ENCODE measurements around the gene GIPC3.
A peak's percentile ranks its signal among the peaks of the same experiment; 100 is the strongest.
"Not testable (repeated sequence)": the region's sequence is repeated elsewhere in the genome, so short reads cannot be mapped to it uniquely, and the experiment has no call there.

Gene GIPC3

GRCh38 chr19:3618144-3618810 lies 33.0 kb downstream of the GIPC3 start:
- DNase-seq (ENCODE audit: low read depth in 2 of 3, low spot score in 1 of 3) = peak; percentile 19 to 50 (median 39)

- no peak for DNase-seq (ENCODE audit: low read depth in 2 of 3, low spot score in 1 of 3)
These were observed 33.7 kb downstream of the GIPC3 start for GRCh38 chr19:3618811-3619630.

GRCh38 chr19:3619631-3620012 lies 34.3 kb downstream of the GIPC3 start:
- no peak for DNase-seq (ENCODE audit: low read depth in 2 of 3, low spot score in 1 of 3)

- DNase-seq (ENCODE audit: low read depth in 2 of 3, low spot score in 1 of 3) = no peak
These were observed 35.0 kb downstream of the GIPC3 start for GRCh38 chr19:3620145-3620816.

- no peak for DNase-seq (ENCODE audit: low read depth in 2 of 3, low spot score in 1 of 3)
These were observed 35.7 kb downstream of the GIPC3 start for GRCh38 chr19:3620817-3621547.

- DNase-seq (ENCODE audit: low read depth in 2 of 3, low spot score in 1 of 3) = no peak
These were observed 36.4 kb downstream of the GIPC3 start for GRCh38 chr19:3621689-3622088.

- DNase-seq (ENCODE audit: low read depth in 2 of 3, low spot score in 1 of 3) = no peak
These were observed 36.9 kb downstream of the GIPC3 start for GRCh38 chr19:3622224-3622623.

- DNase-seq (ENCODE audit: low read depth in 2 of 3, low spot score in 1 of 3) = no peak
These were observed 38.4 kb downstream of the GIPC3 start for GRCh38 chr19:3623716-3624115.

- DNase-seq (ENCODE audit: low read depth in 2 of 3, low spot score in 1 of 3) = no peak
These were observed 40.8 kb downstream of the GIPC3 start for GRCh38 chr19:3625996-3626472.

- peak; percentile 97 to 99 (median 98) for DNase-seq (ENCODE audit: low read depth in 2 of 3, low spot score in 1 of 3)
These were observed 41.4 kb downstream of the GIPC3 start, which contains the start of gene CACTIN for GRCh38 chr19:3626473-3627350. Gene CACTIN (minus strand): TSS chr19:3626790. CDS start chr19:3626762, 28 bp downstream.

GRCh38 chr19:3627351-3627723 lies 42.1 kb downstream of the GIPC3 start:
- DNase-seq (ENCODE audit: low read depth in 2 of 3, low spot score in 1 of 3) = no peak

- DNase-seq (ENCODE audit: low read depth in 2 of 3, low spot score in 1 of 3) = not testable (repeated sequence)
These were observed 43.5 kb downstream of the GIPC3 start for GRCh38 chr19:3628766-3629165.

- DNase-seq (ENCODE audit: low read depth in 2 of 3, low spot score in 1 of 3) = no peak
These were observed 46.0 kb downstream of the GIPC3 start for GRCh38 chr19:3631053-3631861.

- DNase-seq (ENCODE audit: low read depth in 2 of 3, low spot score in 1 of 3) = no peak
These were observed 46.8 kb downstream of the GIPC3 start for GRCh38 chr19:3632098-3632497.

- DNase-seq (ENCODE audit: low read depth in 2 of 3, low spot score in 1 of 3) = no peak
These were observed 47.7 kb downstream of the GIPC3 start for GRCh38 chr19:3632739-3633558.

- no peak for DNase-seq (ENCODE audit: low read depth in 2 of 3, low spot score in 1 of 3)
These were observed 48.3 kb downstream of the GIPC3 start for GRCh38 chr19:3633559-3633988.

GRCh38 chr19:3634496-3635045 lies 49.3 kb downstream of the GIPC3 start:
- no peak for DNase-seq (ENCODE audit: low read depth in 2 of 3, low spot score in 1 of 3)

- no peak for DNase-seq (ENCODE audit: low read depth in 2 of 3, low spot score in 1 of 3)
These were observed 51.2 kb downstream of the GIPC3 start for GRCh38 chr19:3636506-3636905.

Measured in stimulated activated CD4-positive, alpha-beta T cell treated with anti-CD3 and anti-CD28 coated beads, Interleukin-12 subunit alpha, Interleukin-12 subunit beta, amount 100 ng/mL, for 48 hours (primary cell).